Esophagus (tissue), 2 donors: Measurements from ENCODE around the gene NDUFAF8. TPM values are rescaled to one million over a fixed set of nuclear protein-coding genes. Genes with fewer than 3 reads are reported as not detected.
A peak's percentile ranks its signal among the peaks of the same experiment; 100 is the strongest.

Experiments
- H3K27ac ChIP-seq, 2 donors: one replicate each; pipeline ENCODE4 v1.5.1; 2013; ENCODE audit warnings: low read depth in 2 of 2, mild to moderate bottlenecking in 2 of 2, inconsistent platforms in 1 of 2, low read length in 1 of 2, moderate library complexity in 1 of 2
- H3K27me3 ChIP-seq, 2 donors: one replicate each; pipeline ENCODE4 v1.6.1; 2013; ENCODE audit warnings: low read length in 2 of 2, control low read depth in 1 of 2, mild to moderate bottlenecking in 1 of 2; ENCODE audit not compliant: insufficient read depth in 2 of 2, control insufficient read depth in 1 of 2
- H3K36me3 ChIP-seq, 2 donors: one replicate each; pipeline ENCODE4 v1.6.1; 2013; ENCODE audit warnings: low read length in 1 of 2; ENCODE audit not compliant: control insufficient read depth in 2 of 2, insufficient read depth in 2 of 2
- H3K4me1 ChIP-seq, 2 donors: one replicate each; pipeline ENCODE4 v1.6.1; 2013; ENCODE audit warnings: low read length in 1 of 2; ENCODE audit not compliant: control insufficient read depth in 2 of 2, insufficient read depth in 2 of 2
- H3K4me3 ChIP-seq, 2 donors: one replicate each; pipeline ENCODE4 v1.5.1; 2013; ENCODE audit warnings: low read length in 2 of 2, mild to moderate bottlenecking in 2 of 2, low read depth in 1 of 2, moderate library complexity in 1 of 2
- H3K9me3 ChIP-seq, 2 donors: one replicate each; pipeline ENCODE4 v1.6.1; 2013; ENCODE audit warnings: mild to moderate bottlenecking in 2 of 2, low read depth in 1 of 2, low read length in 1 of 2, moderate library complexity in 1 of 2; ENCODE audit not compliant: control insufficient read depth in 2 of 2, insufficient read depth in 1 of 2
- WGBS, 2 donors: extraction: QIAGEN DNeasy Blood & Tissue Kit; methylation state at CpG; one replicate each; pipeline ENCODE4 v1.1.7; 2013; 5-methylcytosine and 5-hydroxymethylcytosine counted together
- polyA plus RNA-seq, 2 donors: library from polyadenylated mRNA; stranded (reverse); fragments of 200-250 nt; gene quantifications; one replicate each; pipeline ENCODE4 v1.2.3, GENCODE V29; 2013
- donor health status: healthy with polysubstance abuse.
- donor health status: Bipolar disorder and iron deficiency.

NDUFAF8 gene
- polyA plus RNA-seq, 2 donors = 34.0 to 37.1 TPM

- 33 to 36% methylated on average over 18 of the region's 18 CpGs for WGBS, 2 donors
- H3K4me1 ChIP-seq = peaks cover 11 to 13% of the 10 kb centered on the region in 2 donors
- peaks cover 18 to 68% of the 10 kb centered on the region in 2 donors for H3K36me3 ChIP-seq
- H3K9me3 ChIP-seq = no peaks in the 10 kb centered on the region
- H3K27me3 ChIP-seq = no peaks in the 10 kb centered on the region
- peak overlapping the region; percentile 53 to 73 for H3K27ac ChIP-seq
- no peak overlapping the region for H3K4me3 ChIP-seq
Measured at GRCh38 chr17:81277421-81277820, 38.3 kb downstream of the NDUFAF8 start.

- Histone ChIP-seq H3K27me3 (no peaks in the 10 kb centered on the region), H3K4me1 (peaks cover 11 to 13% of the 10 kb centered on the region in 2 donors), H3K36me3 (peaks cover 23 to 70% of the 10 kb centered on the region in 2 donors), H3K9me3 (no peaks in the 10 kb centered on the region), H3K4me3 (no peak overlapping the region), H3K27ac (peak overlapping the region; percentile 53 to 73)
- 75% methylated on average over 20 of the region's 20 CpGs for WGBS, 2 donors
Measured at GRCh38 chr17:81277946-81278693, 39.0 kb downstream of the NDUFAF8 start.

- Histone ChIP-seq H3K9me3 (no peaks in the 10 kb centered on the region), H3K27ac (peak overlapping the region in 1 of 2 donors; percentile 73), H3K27me3 (no peaks in the 10 kb centered on the region), H3K4me1 (peaks cover 11 to 13% of the 10 kb centered on the region in 2 donors), H3K36me3 (peaks cover 23 to 66% of the 10 kb centered on the region in 2 donors), H3K4me3 (no peak overlapping the region)
- 94 to 97% methylated on average over 8 of the region's 8 CpGs for WGBS, 2 donors
Measured at GRCh38 chr17:81278831-81279230, 39.7 kb downstream of the NDUFAF8 start.

- H3K4me1 ChIP-seq = peaks cover 11 to 13% of the 10 kb centered on the region in 2 donors
- H3K27ac ChIP-seq = no peak overlapping the region
- 93% methylated on average over 50 of the region's 50 CpGs for WGBS, 2 donors
- H3K36me3 ChIP-seq = peaks cover 16 to 59% of the 10 kb centered on the region in 2 donors
- no peak overlapping the region for H3K4me3 ChIP-seq
- no peaks in the 10 kb centered on the region for H3K27me3 ChIP-seq
- no peaks in the 10 kb centered on the region for H3K9me3 ChIP-seq
Measured at GRCh38 chr17:81279278-81280275, 40.5 kb downstream of the NDUFAF8 start.

- Histone ChIP-seq H3K27ac (no peak overlapping the region), H3K27me3 (no peaks in the 10 kb centered on the region), H3K4me3 (no peak overlapping the region), H3K36me3 (peaks cover 16 to 59% of the 10 kb centered on the region in 2 donors), H3K4me1 (peaks cover 11 to 13% of the 10 kb centered on the region in 2 donors), H3K9me3 (no peaks in the 10 kb centered on the region)
- WGBS, 2 donors = 98% methylated on average over 24 of the region's 24 CpGs
Measured at GRCh38 chr17:81280571-81280970, 41.5 kb downstream of the NDUFAF8 start.

DNA sequence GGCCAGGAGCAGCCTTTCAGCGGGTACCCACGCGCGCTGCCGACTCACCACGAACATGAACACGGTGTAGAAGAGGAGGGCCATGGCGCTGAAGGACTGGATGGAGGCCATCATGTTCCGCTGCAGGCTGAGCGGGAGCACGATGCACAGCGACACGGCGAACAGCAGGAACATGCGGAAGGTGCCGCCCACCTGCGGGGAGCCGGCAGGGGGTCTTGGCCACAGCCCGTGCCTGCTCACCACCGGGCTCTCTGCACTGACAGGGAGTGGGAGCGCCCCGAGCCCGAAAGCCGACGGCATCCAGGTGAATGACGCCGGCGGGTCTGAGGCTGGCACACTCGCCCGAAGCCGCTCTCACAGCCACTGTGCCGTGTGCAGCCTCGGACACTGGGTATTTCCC is 43.0 kb downstream of the NDUFAF8 start:
- Histone ChIP-seq H3K27me3 (no peaks in the 10 kb centered on the region), H3K4me1 (peaks cover 8% of the 10 kb centered on the region in 2 donors), H3K4me3 (no peak overlapping the region), H3K27ac (no peak overlapping the region), H3K9me3 (no peaks in the 10 kb centered on the region), H3K36me3 (peaks cover 13 to 53% of the 10 kb centered on the region in 2 donors)
- 93 to 95% methylated on average over 33 of the region's 33 CpGs for WGBS, 2 donors

DNA sequence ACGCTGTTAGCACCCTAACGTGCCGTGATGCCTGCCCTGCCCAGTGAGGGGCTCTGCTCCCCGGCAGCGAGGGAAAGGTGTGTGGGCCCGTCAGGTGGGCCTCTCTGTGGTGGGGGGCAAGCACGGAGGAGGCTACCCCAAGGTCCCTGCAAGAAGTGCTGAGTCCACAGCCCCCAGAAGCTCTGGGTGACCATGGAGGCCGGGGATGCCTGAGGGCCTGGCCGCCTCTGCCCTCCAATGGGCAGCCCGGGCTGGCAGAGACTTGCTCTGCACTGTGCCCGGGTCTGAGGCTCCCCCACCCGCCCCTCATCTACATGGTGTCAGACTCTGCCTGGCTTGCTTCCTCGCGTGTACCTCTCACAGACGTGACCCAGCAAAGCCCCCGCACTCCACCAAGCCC is 43.8 kb downstream of the NDUFAF8 start:
- Histone ChIP-seq H3K27ac (no peak overlapping the region), H3K4me3 (no peak overlapping the region), H3K9me3 (no peaks in the 10 kb centered on the region), H3K4me1 (peaks cover 2 to 3% of the 10 kb centered on the region in 2 donors), H3K27me3 (no peaks in the 10 kb centered on the region), H3K36me3 (peaks cover 13 to 55% of the 10 kb centered on the region in 2 donors)
- 94 to 96% methylated on average over 13 to 16 of the region's 16 CpGs for WGBS, 2 donors

- Histone ChIP-seq H3K9me3 (no peaks in the 10 kb centered on the region), H3K27ac (peak overlapping the region; percentile 62 to 68), H3K36me3 (peaks cover 7 to 46% of the 10 kb centered on the region in 2 donors), H3K27me3 (no peaks in the 10 kb centered on the region), H3K4me1 (peaks cover 0 to 2% of the 10 kb centered on the region in 2 donors), H3K4me3 (peak overlapping the region in 1 of 2 donors; percentile 6)
- WGBS, 2 donors = 55 to 56% methylated on average over 36 to 37 of the region's 37 CpGs
Measured at GRCh38 chr17:81285179-81285878, 46.2 kb downstream of the NDUFAF8 start.

GRCh38 chr17:81285894-81286293 is 46.8 kb downstream of the NDUFAF8 start:
- peak overlapping the region; percentile 62 to 68 for H3K27ac ChIP-seq
- H3K27me3 ChIP-seq = no peaks in the 10 kb centered on the region
- H3K4me3 ChIP-seq = no peak overlapping the region
- peaks cover 7 to 42% of the 10 kb centered on the region in 2 donors for H3K36me3 ChIP-seq
- peaks cover 0 to 2% of the 10 kb centered on the region in 2 donors for H3K4me1 ChIP-seq
- 61 to 73% methylated on average over 12 of the region's 12 CpGs for WGBS, 2 donors
- H3K9me3 ChIP-seq = no peaks in the 10 kb centered on the region
